Fibroblast of villous mesenchyme (primary cell): ENCODE results near the gene CCDC175. TPM values are rescaled to one million over a fixed set of nuclear protein-coding genes. Genes with fewer than 3 reads are reported as not detected.

Source experiments
- DNase-seq: peaks from one replicate; pipeline ENCODE4 v3.0.0-alpha.2; 2010; ENCODE audit warnings: low read depth
- H3K4me3 ChIP-seq: 2 replicates; pipeline ENCODE4 v1.5.1; 2011; ENCODE audit warnings: low read depth, mild to moderate bottlenecking, low read length
- total RNA-seq: library from RNA; depleted of rRNA; stranded (reverse); fragments of >200 nt; gene quantifications from 2 replicates; pipeline ENCODE4 v1.2.3, GENCODE V29; 2012
- TF ChIP-seq, protein P1 (sequence below): IDR thresholded peaks from 2 replicates; pipeline ENCODE4 v1.5.1; 2012; ENCODE audit warnings: low read depth, mild to moderate bottlenecking, low read length; ENCODE audit not compliant: insufficient read depth

The CCDC175 gene
- total RNA-seq, 1 donor = not detected

DNA sequence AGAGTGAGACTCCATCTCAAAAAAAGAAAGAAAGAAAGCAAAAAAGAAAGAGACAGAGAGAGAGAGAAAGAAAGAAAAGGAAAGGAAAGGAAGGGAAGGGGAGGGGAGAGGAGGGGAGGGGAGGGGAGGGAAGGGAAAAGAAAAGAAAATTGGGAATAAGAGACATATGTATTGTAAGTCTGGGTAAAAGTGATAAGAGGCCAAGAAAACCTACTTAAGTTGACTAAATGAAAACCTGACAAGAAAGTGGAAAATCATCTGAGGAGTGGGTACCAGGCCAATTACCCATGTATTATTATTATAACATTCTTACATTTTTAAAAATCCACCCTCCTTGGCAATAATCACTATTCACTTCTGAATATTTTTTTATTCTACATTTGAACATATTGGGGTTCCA, 46.3 kb downstream of the CCDC175 start:
- no peak for DNase-seq
- H3K4me3 ChIP-seq = no peak overlapping the region
- TF ChIP-seq, protein P1, sequence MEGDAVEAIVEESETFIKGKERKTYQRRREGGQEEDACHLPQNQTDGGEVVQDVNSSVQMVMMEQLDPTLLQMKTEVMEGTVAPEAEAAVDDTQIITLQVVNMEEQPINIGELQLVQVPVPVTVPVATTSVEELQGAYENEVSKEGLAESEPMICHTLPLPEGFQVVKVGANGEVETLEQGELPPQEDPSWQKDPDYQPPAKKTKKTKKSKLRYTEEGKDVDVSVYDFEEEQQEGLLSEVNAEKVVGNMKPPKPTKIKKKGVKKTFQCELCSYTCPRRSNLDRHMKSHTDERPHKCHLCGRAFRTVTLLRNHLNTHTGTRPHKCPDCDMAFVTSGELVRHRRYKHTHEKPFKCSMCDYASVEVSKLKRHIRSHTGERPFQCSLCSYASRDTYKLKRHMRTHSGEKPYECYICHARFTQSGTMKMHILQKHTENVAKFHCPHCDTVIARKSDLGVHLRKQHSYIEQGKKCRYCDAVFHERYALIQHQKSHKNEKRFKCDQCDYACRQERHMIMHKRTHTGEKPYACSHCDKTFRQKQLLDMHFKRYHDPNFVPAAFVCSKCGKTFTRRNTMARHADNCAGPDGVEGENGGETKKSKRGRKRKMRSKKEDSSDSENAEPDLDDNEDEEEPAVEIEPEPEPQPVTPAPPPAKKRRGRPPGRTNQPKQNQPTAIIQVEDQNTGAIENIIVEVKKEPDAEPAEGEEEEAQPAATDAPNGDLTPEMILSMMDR = no peak

DNA sequence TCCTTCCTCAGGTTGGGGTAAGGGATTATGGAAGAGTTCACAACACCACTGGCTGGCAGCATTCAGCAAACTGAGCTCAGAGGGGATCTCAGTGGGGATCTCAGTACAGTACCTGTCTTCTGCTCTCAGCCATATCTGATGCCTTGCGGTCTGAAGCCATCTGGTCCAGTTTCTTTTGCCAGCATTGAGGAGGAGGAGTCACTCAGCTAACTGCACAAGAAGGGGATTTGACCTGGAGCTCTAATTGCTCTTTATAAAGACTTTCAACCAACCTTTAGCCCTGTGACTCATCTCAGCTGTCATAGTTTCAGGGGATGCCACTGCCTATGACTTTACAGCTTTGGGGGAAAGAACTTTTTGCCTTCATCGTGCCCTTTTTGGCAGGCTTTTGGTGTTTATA, 47.4 kb downstream of the CCDC175 start:
- TF ChIP-seq, protein P1 = no peak
- DNase-seq = peak; percentile 6
- H3K4me3 ChIP-seq = no peak overlapping the region

DNA sequence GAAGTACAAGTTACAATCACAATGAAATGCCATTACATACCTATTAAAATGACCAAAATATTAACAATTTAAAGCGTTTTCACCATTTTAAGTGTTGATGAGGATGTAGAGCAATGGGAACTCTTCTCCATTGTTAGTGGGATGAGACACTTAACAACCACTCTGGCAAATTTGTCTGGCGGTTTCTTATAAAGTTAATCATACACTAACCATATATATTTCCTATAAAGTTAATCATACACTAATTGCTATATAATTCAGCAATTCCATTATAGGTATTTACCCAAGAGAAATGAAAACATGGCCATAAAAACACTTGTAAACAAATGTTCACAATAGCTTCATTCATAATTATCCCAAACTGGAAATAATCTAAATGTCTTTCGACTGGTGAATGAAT, 56.4 kb downstream of the CCDC175 start:
- no peak for DNase-seq
- no peak overlapping the region for H3K4me3 ChIP-seq
- TF ChIP-seq, protein P1 = no peak

DNA sequence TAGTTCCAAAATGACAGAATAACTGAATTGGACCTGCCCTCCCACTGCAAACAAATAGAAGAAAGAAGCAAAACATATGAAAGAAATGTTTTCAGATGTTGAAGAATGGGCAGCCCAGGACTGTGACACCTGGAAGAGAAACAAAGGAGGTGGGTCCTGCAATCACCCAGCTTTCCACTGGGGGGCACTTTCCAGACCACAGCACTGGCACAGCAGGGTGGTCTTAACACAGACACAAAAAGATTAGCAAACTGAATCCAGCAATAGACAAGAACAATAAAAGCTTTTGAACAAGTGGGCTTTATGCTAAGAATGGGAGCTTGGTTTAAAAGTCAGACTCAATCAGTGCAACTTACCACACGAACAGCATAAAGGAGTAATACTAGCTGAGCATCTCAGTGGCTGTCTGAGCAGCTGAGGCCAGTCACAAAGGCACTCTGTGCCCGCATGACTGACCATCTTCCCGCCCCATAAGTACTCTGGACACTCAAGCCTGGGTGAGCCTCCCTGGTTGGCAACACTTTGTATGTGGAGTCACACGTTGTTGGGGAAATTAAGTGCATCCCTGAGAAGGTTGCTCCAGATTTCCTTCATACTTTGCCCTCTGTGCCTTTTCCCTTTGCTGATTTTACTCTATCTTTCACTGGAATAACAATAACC, 64.6 kb downstream of the CCDC175 start:
- H3K4me3 ChIP-seq = no peak overlapping the region
- DNase-seq = peak; percentile 12
- TF ChIP-seq, protein P1 = peak; percentile 63

DNA sequence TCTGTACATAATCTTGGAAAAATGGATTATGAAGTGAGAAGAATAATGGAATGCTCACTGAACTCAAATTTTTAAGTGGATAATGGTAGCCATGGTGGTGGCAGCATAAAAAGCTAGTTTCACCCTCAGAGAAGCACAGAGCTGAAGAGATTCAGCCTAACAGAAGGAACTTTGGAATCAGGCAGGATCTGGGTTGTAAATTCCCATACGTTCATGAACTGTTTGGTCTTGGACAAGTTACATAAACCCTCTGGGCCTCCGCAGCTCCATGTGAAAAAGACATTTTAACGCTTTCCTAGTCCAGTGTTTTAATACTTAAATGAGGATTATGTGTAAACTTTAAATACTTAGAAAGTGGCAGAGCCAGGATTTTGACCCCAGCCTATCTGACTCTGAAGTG, 65.6 kb downstream of the CCDC175 start:
- DNase-seq = no peak
- no peak overlapping the region for H3K4me3 ChIP-seq
- TF ChIP-seq, protein P1 = no peak

DNA sequence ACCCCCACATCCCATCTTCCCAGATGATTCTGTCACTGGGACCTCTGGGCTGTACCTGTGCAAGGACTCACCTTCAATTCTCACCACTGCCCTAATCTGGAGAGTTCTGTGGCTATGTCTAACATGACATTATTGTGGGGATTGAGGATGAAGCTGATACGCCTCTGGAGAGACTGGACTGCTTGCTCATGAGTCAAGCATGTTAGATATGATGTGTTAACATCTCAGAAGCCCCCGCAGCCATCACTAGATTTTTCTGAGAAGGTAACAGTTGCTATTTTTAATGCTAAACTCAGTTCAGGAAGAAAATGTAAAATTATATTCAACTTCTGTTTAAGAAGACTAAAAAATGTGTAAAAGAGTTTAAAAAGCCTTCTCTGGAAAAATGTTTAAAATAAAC, 66.6 kb downstream of the CCDC175 start:
- H3K4me3 ChIP-seq = no peak overlapping the region
- DNase-seq = no peak
- TF ChIP-seq, protein P1 = no peak

DNA sequence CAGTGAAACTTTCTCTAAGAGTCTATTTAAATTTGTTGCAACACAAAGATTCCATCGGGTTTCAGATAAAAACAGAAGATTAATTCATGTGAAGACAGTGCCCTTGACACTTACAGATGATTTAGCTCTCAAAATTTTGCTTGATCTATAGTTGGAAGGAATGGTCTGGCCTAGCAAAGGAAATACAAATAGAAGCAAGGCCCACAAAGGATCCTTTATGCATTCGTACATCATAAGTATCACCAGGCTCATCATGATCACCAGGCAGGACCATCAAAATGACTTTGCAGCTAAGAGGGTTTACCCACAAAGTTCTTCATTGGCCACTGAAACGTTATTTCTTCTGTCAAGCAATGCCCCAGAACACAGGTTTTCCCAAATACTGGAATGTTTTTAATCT, 67.5 kb downstream of the CCDC175 start:
- DNase-seq = no peak
- TF ChIP-seq, protein P1 = no peak
- H3K4me3 ChIP-seq = no peak overlapping the region
